ENCODE measurements around the gene UPF1.

DNA sequence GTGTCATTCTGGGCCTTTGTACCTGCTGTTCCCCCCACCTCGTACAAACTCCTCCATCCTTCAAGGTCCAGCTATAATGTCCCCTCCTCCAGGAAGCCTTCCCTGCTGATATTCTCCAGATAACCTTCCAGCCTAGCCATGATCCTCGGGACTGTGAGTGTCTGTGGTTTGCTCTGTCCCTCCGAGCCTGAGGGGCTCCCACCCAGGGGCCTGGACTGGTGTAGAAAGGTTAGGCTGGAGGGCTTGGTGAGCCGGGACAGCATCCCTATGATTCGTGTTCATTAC is 37.8 kb upstream of the UPF1 start:
- no peak for TF ChIP-seq ZNF416 (tag by site-specific recombination; IDR thresholded peaks at IDR 0.05)
- TF ChIP-seq, protein P1, sequence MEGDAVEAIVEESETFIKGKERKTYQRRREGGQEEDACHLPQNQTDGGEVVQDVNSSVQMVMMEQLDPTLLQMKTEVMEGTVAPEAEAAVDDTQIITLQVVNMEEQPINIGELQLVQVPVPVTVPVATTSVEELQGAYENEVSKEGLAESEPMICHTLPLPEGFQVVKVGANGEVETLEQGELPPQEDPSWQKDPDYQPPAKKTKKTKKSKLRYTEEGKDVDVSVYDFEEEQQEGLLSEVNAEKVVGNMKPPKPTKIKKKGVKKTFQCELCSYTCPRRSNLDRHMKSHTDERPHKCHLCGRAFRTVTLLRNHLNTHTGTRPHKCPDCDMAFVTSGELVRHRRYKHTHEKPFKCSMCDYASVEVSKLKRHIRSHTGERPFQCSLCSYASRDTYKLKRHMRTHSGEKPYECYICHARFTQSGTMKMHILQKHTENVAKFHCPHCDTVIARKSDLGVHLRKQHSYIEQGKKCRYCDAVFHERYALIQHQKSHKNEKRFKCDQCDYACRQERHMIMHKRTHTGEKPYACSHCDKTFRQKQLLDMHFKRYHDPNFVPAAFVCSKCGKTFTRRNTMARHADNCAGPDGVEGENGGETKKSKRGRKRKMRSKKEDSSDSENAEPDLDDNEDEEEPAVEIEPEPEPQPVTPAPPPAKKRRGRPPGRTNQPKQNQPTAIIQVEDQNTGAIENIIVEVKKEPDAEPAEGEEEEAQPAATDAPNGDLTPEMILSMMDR (tag by site-specific recombination; IDR thresholded peaks at IDR 0.05): no peak
- TF ChIP-seq ZNF114 (tag by site-specific recombination; IDR thresholded peaks at IDR 0.05): no peak

Data from HEK293 (cell line).